GM06990 (cell line): Measurements from ENCODE around the gene C19orf18.

Experiments
- DNase-seq: peaks from one replicate; pipeline ENCODE4 v3.0.0-alpha.2; 2011; ENCODE audit not compliant: insufficient read length; ENCODE audit errors: extremely low read depth
- H3K27me3 ChIP-seq: replicated peaks from 2 replicates; pipeline ENCODE4 v1.6.0; 2011; ENCODE audit warnings: low read length; ENCODE audit not compliant: control insufficient read depth, insufficient read depth
- H3K36me3 ChIP-seq: 2 replicates; pipeline ENCODE4 v1.5.1; 2011; ENCODE audit warnings: low read length; ENCODE audit not compliant: control insufficient read depth, insufficient read depth
- H3K4me3 ChIP-seq: replicated peaks from 2 replicates; pipeline ENCODE4 v1.5.1; 2011; ENCODE audit warnings: low read depth, mild to moderate bottlenecking, control low read depth, low read length
- CTCF ChIP-seq: IDR thresholded peaks from 2 replicates; pipeline ENCODE4 v1.5.1; 2011; ENCODE audit warnings: low read length, control low read depth, mild to moderate bottlenecking, inconsistent platforms; ENCODE audit not compliant: insufficient read depth, poor library complexity, severe bottlenecking

The C19orf18 gene

GRCh38 chr19:57964761-57965160 is 9.6 kb downstream of the C19orf18 start:
- DNase-seq: no peak
- H3K4me3 ChIP-seq: no peak overlapping the region
- H3K27me3 ChIP-seq: no peaks in the 10 kb centered on the region
- H3K36me3 ChIP-seq: no peaks in the 10 kb centered on the region
- TF ChIP-seq CTCF: no peak

GRCh38 chr19:57961785-57962184 is 12.5 kb downstream of the C19orf18 start:
- Histone ChIP-seq H3K4me3 (no peak overlapping the region), H3K27me3 (no peaks in the 10 kb centered on the region), H3K36me3 (no peaks in the 10 kb centered on the region)
- TF ChIP-seq CTCF: no peak
- no peak for DNase-seq

- TF ChIP-seq CTCF: no peak
- no peak for DNase-seq
Measured at GRCh38 chr19:57954996-57955395, 19.3 kb downstream of the C19orf18 start.

GRCh38 chr19:57949702-57950101 is 24.6 kb downstream of the C19orf18 start:
- Histone ChIP-seq H3K27me3 (no peaks in the 10 kb centered on the region), H3K4me3 (no peak overlapping the region), H3K36me3 (no peaks in the 10 kb centered on the region)
- no peak for DNase-seq
- no peak for TF ChIP-seq CTCF

More at GRCh38 chr19:57954996-57955395, 19.3 kb downstream of the C19orf18 start:
- H3K4me3 ChIP-seq: no peak overlapping the region
- H3K36me3 ChIP-seq: no peaks in the 10 kb centered on the region
- H3K27me3 ChIP-seq: no peaks in the 10 kb centered on the region

GRCh38 chr19:57949296-57949695 is 25.0 kb downstream of the C19orf18 start:
- Histone ChIP-seq H3K27me3 (no peaks in the 10 kb centered on the region), H3K36me3 (no peaks in the 10 kb centered on the region), H3K4me3 (no peak overlapping the region)
- no peak for TF ChIP-seq CTCF
- DNase-seq: no peak
